ENCODE data around the gene RPS6KA2.

DNA sequence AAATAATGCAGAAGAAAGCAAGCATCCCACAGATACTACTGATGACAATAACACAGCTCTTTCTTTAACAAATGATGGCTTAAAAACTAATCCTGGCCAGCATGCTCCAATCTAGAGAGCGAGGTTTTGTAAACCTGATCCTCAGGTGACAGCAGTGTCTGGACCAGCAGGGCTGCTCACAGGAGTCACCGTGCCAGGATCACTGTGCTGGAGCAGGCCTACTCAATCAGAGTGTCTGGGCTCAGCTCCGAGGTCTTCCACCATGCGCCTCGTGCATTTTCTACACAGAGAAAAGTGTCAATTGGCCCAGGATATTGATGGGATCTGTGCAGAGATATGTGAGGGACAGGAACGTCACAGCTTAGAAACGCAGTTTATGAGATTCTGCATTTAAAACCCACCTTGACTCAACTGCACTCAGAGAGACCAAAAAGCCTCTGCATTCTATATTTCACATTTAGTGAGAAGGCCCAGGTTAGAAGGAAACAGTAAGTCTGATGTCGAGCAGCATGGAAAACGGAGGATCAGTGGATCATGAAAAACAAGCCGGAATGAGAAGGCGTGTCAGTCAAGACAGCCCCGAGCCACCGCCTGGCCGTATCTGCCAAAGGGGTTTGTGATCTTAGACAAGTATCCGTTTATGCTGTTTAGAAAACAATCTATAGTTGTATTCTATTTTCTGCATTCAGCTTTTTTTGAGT, 48.4 kb downstream of the RPS6KA2 start:
- no peak for TF ChIP-seq POLR2A (IDR thresholded peaks at IDR 0.05; ENCODE audit: low read depth, low read length)
- no peak for TF ChIP-seq EZH2 (IDR thresholded peaks at IDR 0.05; ENCODE audit: borderline replicate concordance, low read depth, low read length, severe bottlenecking)
- TF ChIP-seq CTCF (IDR thresholded peaks at IDR 0.05; ENCODE audit: extremely low read depth in 1 of 2, insufficient read depth in 1 of 2, low read depth in 1 of 2, low read length in 2 of 2): no peak
- TF ChIP-seq POLR2AphosphoS5 (IDR thresholded peaks at IDR 0.05; ENCODE audit: insufficient read depth, low read depth, low read length): no peak
- TF ChIP-seq FOS (IDR thresholded peaks at IDR 0.05; ENCODE audit: borderline replicate concordance, insufficient read depth, low read length): no peak
- TF ChIP-seq, protein P1, sequence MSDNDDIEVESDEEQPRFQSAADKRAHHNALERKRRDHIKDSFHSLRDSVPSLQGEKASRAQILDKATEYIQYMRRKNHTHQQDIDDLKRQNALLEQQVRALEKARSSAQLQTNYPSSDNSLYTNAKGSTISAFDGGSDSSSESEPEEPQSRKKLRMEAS (IDR thresholded peaks at IDR 0.05; ENCODE audit: insufficient read depth, insufficient read length): no peak

Measured in endothelial cell of umbilical vein (primary cell).